K562 (cell line): ENCODE measurements around the gene RUVBL2. TPM values are rescaled to one million over a fixed set of nuclear protein-coding genes. Genes with fewer than 3 reads are reported as not detected.
A peak's percentile ranks its signal among the peaks of the same experiment; 100 is the strongest.

Experiments used
- CBFA2T3 ChIP-seq: fragments of 450-650 bp; IDR thresholded peaks from 2 replicates; pipeline ENCODE4 v1.6.1; 2017
- CREB1 ChIP-seq, 2 experiments: sonication (generic) in 1 of 2; formaldehyde crosslinking in 1 of 2; IDR thresholded peaks; 2 replicates each; pipeline versions ENCODE4 v1.6.1 to v1.8.0; 2012 to 2022; ENCODE audit warnings: inconsistent platforms in 1 of 2, mild to moderate bottlenecking in 1 of 2, missing genetic modification reagents in 1 of 2, moderate library complexity in 1 of 2
- DPF2 ChIP-seq: fragments of 450-650 bp; IDR thresholded peaks from 2 replicates; pipeline ENCODE4 v1.6.1; 2016
- E2F1 ChIP-seq: sonication (generic); formaldehyde crosslinking; IDR thresholded peaks from 2 replicates; pipeline ENCODE4 v1.8.1; 2023; ENCODE audit warnings: mild to moderate bottlenecking, missing genetic modification reagents, moderate library complexity
- HDAC2 ChIP-seq: fragments of 450-650 bp; IDR thresholded peaks from 2 replicates; pipeline ENCODE4 v1.6.1; 2016; ENCODE audit warnings: mild to moderate bottlenecking
- HLTF ChIP-seq: fragments of 450-650 bp; IDR thresholded peaks from 2 replicates; pipeline ENCODE4 v1.6.1; 2016
- KHSRP ChIP-seq: fragments of 450-650 bp; IDR thresholded peaks from 2 replicates; pipeline ENCODE4 v1.6.1; 2017
- NCOA2 ChIP-seq, 2 experiments: fragments of 450-650 bp; IDR thresholded peaks; 2 replicates each; pipeline ENCODE4 v1.6.1; 2018; ENCODE audit warnings: mild to moderate bottlenecking in 2 of 2, moderate library complexity in 1 of 2; ENCODE audit not compliant: partially characterized antibody in 2 of 2
- NUFIP1 ChIP-seq: fragments of 450-650 bp; IDR thresholded peaks from 2 replicates; pipeline ENCODE4 v1.6.1; 2018; ENCODE audit not compliant: partially characterized antibody
- PATZ1 ChIP-seq: fragments of 250-450 bp; sonication (Bioruptor Pico); IDR thresholded peaks from 2 replicates; pipeline ENCODE4 v1.5.0; 2020; ENCODE audit warnings: mild to moderate bottlenecking, borderline replicate concordance
- PHF20 ChIP-seq: fragments of 450-650 bp; IDR thresholded peaks from 2 replicates; pipeline ENCODE4 v1.6.1; 2018; ENCODE audit not compliant: partially characterized antibody
- POLR2G ChIP-seq: fragments of 200-400 bp; formaldehyde crosslinking; IDR thresholded peaks from 2 replicates; pipeline ENCODE4 v1.6.1; 2017; ENCODE audit warnings: low read depth, mild to moderate bottlenecking, antibody characterized with exemption, low read length, moderate library complexity
- RBBP5 ChIP-seq: fragments of 200-600 bp; sonication (generic); IDR thresholded peaks from 2 replicates; pipeline ENCODE4 v1.6.1; 2012; ENCODE audit warnings: borderline replicate concordance, mild to moderate bottlenecking, low read length, control low read depth, inconsistent platforms; ENCODE audit not compliant: insufficient read depth, poor library complexity, severe bottlenecking
- SIRT6 ChIP-seq: IDR thresholded peaks from one replicate; pipeline ENCODE4 v1.6.1; 2012; ENCODE audit warnings: low read depth, mild to moderate bottlenecking, control low read depth, inconsistent platforms, low read length, moderate library complexity
- ZBTB33 ChIP-seq: sonication (generic); formaldehyde crosslinking; IDR thresholded peaks from 2 replicates; pipeline ENCODE4 v1.8.1; 2023; ENCODE audit warnings: mild to moderate bottlenecking, missing genetic modification reagents
- ZMIZ1 ChIP-seq, 2 experiments: fragments of 150-350 bp in 1 of 2; IDR thresholded peaks; 2 replicates each; pipeline ENCODE4 v1.6.1; 2012 to 2016; ENCODE audit warnings: low read depth in 2 of 2, low read length in 2 of 2, mild to moderate bottlenecking in 1 of 2, moderate library complexity in 1 of 2
- ZNF143 ChIP-seq: sonication (generic); formaldehyde crosslinking; IDR thresholded peaks from 2 replicates; pipeline ENCODE4 v1.9.0; 2022; ENCODE audit warnings: mild to moderate bottlenecking, missing genetic modification reagents
- ZNF354B ChIP-seq: fragments of 250-450 bp; sonication (Bioruptor Pico); IDR thresholded peaks from 2 replicates; pipeline ENCODE4 v1.4.0; 2020
- ZNF695 ChIP-seq: fragments of 450-650 bp; formaldehyde crosslinking; IDR thresholded peaks from 2 replicates; pipeline ENCODE4 v1.4.0; 2020; ENCODE audit warnings: mild to moderate bottlenecking, moderate library complexity
- polyA plus RNA-seq, 8 experiments: library from polyadenylated mRNA; depleted of rRNA in 4 of 8; stranded (reverse) in 5 of 8; unstranded in 3 of 8; fragments of >200 nt; fragmentation: Nextera tagmentation in 2 of 8; fragmentation: Illumina TruSeq in 1 of 8; extraction: Ambion mirVana in 2 of 8; extraction: Trizol in 1 of 8; gene quantifications; 2 replicates each; pipeline versions ENCODE4 v1.2.1 to v1.2.3, GENCODE V29; 2011 to 2014; ENCODE audit warnings: inconsistent platforms in 1 of 8, missing spikeins in 1 of 8
- total RNA-seq, 7 experiments: library from RNA; depleted of rRNA in 6 of 7; stranded (reverse); fragments of >200 nt in 6 of 7; fragmentation: Illumina TruSeq in 2 of 7; extraction: Trizol in 2 of 7; gene quantifications; 2 replicates each; pipeline versions ENCODE4 v1.2.1 to v1.2.3, GENCODE V29; 2011 to 2021; ENCODE audit warnings: low replicate concordance in 1 of 7

RUVBL2 gene
- total and polyA plus RNA-seq, 9 of the 15 experiments (the other 6 are each of a cell fraction or from before 2014, with no cell fraction given), result 71.4 to 453 (median 237) TPM

GRCh38 chr19:48962029-48962848 is 31.4 kb upstream of the RUVBL2 start (continued):
- TF ChIP-seq POLR2G, result peak; percentile 88
- no peak for TF ChIP-seq KHSRP
- no peak for TF ChIP-seq NUFIP1
- no peak for TF ChIP-seq SIRT6
- no peak for TF ChIP-seq ZNF354B (CRISPR knock-in tag)
- peak; percentile 30; the same call in 1 of the 2 replicates for TF ChIP-seq CBFA2T3
- TF ChIP-seq RBBP5, result peak; percentile 20
- peak; percentile 33; the same call in 1 of the 2 replicates for TF ChIP-seq ZNF143 (CRISPR knock-in tag)
- no peak for TF ChIP-seq E2F1 (CRISPR knock-in tag)
- TF ChIP-seq HLTF, result no peak
- peak; percentile 76; the same call in 1 of the 2 replicates for TF ChIP-seq HDAC2
- TF ChIP-seq ZBTB33 (CRISPR knock-in tag), result 0 out of 2 replicates have a peak, but pooled peaks have one; percentile 30
- TF ChIP-seq PATZ1 (CRISPR knock-in tag), result no peak
- no peak for TF ChIP-seq ZMIZ1 (IDR thresholded peaks at IDR 0.05; ENCODE audit: low read depth in 2 of 2, low read length in 2 of 2)
- TF ChIP-seq PHF20, result peak; percentile 22
- peak; percentile 48; the same call in 1 of the 2 replicates for TF ChIP-seq DPF2
- TF ChIP-seq ZNF695 (CRISPR knock-in tag), result no peak
- TF ChIP-seq CREB1 (IDR thresholded peaks at IDR 0.05), result no peak
- no peak for TF ChIP-seq CREB1 (CRISPR knock-in tag; IDR thresholded peaks at IDR 0.05)
- no peak for TF ChIP-seq NCOA2 (IDR thresholded peaks at IDR 0.05; ENCODE audit: partially characterized antibody in 2 of 2)
